Measurements from ENCODE around the gene RALBP1. TPM values are rescaled to one million over a fixed set of nuclear protein-coding genes. Genes with fewer than 3 reads are reported as not detected.
A peak's percentile ranks its signal among the peaks of the same experiment; 100 is the strongest.
"Not testable (repeated sequence)": the region's sequence is repeated elsewhere in the genome, so short reads cannot be mapped to it uniquely, and the experiment has no call there.

Gene RALBP1
- polyA plus RNA-seq (2012; ENCODE audit: low read depth, missing spikeins): 32.9 TPM

GRCh38 chr18:9474983-9475642 is at the start of gene RALBP1:
RALBP1 (plus strand) TSS chr18:9475513; CDS start chr18:9513046, 37,533 bp downstream.
- TF ChIP-seq TAF1 (IDR thresholded peaks at IDR 0.05; ENCODE audit: low read depth, low read length) (peak; percentile 74; the same call in 1 of the 2 replicates), POLR2A (IDR thresholded peaks at IDR 0.05; ENCODE audit: low read depth, low read length) (peak; percentile 86), SPI1 (IDR thresholded peaks at IDR 0.05; ENCODE audit: low read depth, low read length) (no peak), POLR2AphosphoS5 (IDR thresholded peaks at IDR 0.05; ENCODE audit: low read depth, low read length) (peak; percentile 70; the same call in 1 of the 2 replicates), PAX5 (IDR thresholded peaks at IDR 0.05; ENCODE audit: insufficient read depth, low read length, severe bottlenecking) (no peak), POU2F2 (IDR thresholded peaks at IDR 0.05; ENCODE audit: low read depth, low read length) (peak; percentile 60; the same call in 1 of the 2 replicates)
- peak; percentile 97 for DNase-seq (ENCODE audit: insufficient read length, low spot score)
- peak; percentile 100 for FAIRE-seq

GRCh38 chr18:9426753-9427152 is 48.6 kb upstream of the RALBP1 start:
- TF ChIP-seq POLR2A (IDR thresholded peaks at IDR 0.05; ENCODE audit: low read depth, low read length): no peak
- no peak for TF ChIP-seq POU2F2 (IDR thresholded peaks at IDR 0.05; ENCODE audit: low read depth, low read length)
- TF ChIP-seq SPI1 (IDR thresholded peaks at IDR 0.05; ENCODE audit: low read depth, low read length): no peak
- no peak for TF ChIP-seq PAX5 (IDR thresholded peaks at IDR 0.05; ENCODE audit: insufficient read depth, low read length, severe bottlenecking)
- TF ChIP-seq TAF1 (IDR thresholded peaks at IDR 0.05; ENCODE audit: low read depth, low read length): no peak
- TF ChIP-seq POLR2AphosphoS5 (IDR thresholded peaks at IDR 0.05; ENCODE audit: low read depth, low read length): no peak
- FAIRE-seq (no peak), DNase-seq (ENCODE audit: insufficient read length, low spot score) (no peak)

DNA sequence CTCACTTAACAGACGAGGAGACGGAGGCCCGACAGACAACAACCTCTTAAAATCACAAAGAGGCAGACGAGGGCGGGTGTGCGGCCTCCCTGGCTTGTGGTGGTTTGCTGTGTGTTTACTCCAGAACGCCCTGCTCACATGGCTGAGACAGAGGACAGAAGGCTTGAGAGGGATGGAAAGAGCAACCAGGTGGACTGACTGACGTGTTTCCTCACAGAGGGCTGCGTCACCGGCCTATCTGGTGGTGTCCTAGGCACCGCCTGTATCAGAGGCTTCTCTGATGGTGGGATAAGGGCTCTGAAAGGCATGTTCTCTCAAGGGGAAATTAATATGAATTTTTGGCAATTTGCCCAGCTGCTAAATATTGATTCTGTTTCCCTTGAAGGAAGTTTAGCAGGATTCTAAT is 47.0 kb upstream of the RALBP1 start:
- no peak for DNase-seq (ENCODE audit: insufficient read length, low spot score)
- no peak for FAIRE-seq
- TF ChIP-seq POLR2A (IDR thresholded peaks at IDR 0.05; ENCODE audit: low read depth, low read length) (no peak), TAF1 (IDR thresholded peaks at IDR 0.05; ENCODE audit: low read depth, low read length) (no peak), SPI1 (IDR thresholded peaks at IDR 0.05; ENCODE audit: low read depth, low read length) (no peak), POU2F2 (IDR thresholded peaks at IDR 0.05; ENCODE audit: low read depth, low read length) (no peak), POLR2AphosphoS5 (IDR thresholded peaks at IDR 0.05; ENCODE audit: low read depth, low read length) (no peak), PAX5 (IDR thresholded peaks at IDR 0.05; ENCODE audit: insufficient read depth, low read length, severe bottlenecking) (no peak)

GRCh38 chr18:9428862-9429661 is 46.3 kb upstream of the RALBP1 start:
- no peak for TF ChIP-seq TAF1 (IDR thresholded peaks at IDR 0.05; ENCODE audit: low read depth, low read length)
- no peak for TF ChIP-seq SPI1 (IDR thresholded peaks at IDR 0.05; ENCODE audit: low read depth, low read length)
- TF ChIP-seq POLR2AphosphoS5 (IDR thresholded peaks at IDR 0.05; ENCODE audit: low read depth, low read length): no peak
- TF ChIP-seq PAX5 (IDR thresholded peaks at IDR 0.05; ENCODE audit: insufficient read depth, low read length, severe bottlenecking): no peak
- no peak for TF ChIP-seq POU2F2 (IDR thresholded peaks at IDR 0.05; ENCODE audit: low read depth, low read length)
- TF ChIP-seq POLR2A (IDR thresholded peaks at IDR 0.05; ENCODE audit: low read depth, low read length): no peak
- FAIRE-seq (no peak), DNase-seq (ENCODE audit: insufficient read length, low spot score) (no peak)

DNA sequence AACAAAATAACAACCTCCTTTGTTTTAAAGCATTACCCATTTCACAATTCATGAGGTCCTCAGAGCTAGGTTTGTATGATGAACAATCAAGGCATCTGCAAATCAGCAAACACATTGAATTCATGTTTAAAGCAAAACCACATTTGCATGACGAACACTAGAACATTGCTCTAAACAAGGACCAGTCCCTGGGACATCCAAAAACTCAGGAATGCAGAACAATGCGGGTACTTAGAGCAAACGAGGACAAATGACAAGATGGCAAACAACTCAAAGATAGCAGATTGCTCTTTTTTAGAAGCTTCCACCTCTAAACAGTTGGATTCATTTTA is 45.7 kb upstream of the RALBP1 start:
- TF ChIP-seq POU2F2 (IDR thresholded peaks at IDR 0.05; ENCODE audit: low read depth, low read length) (no peak), SPI1 (IDR thresholded peaks at IDR 0.05; ENCODE audit: low read depth, low read length) (no peak), POLR2AphosphoS5 (IDR thresholded peaks at IDR 0.05; ENCODE audit: low read depth, low read length) (no peak), POLR2A (IDR thresholded peaks at IDR 0.05; ENCODE audit: low read depth, low read length) (no peak), TAF1 (IDR thresholded peaks at IDR 0.05; ENCODE audit: low read depth, low read length) (no peak), PAX5 (IDR thresholded peaks at IDR 0.05; ENCODE audit: insufficient read depth, low read length, severe bottlenecking) (no peak)
- no peak for DNase-seq (ENCODE audit: insufficient read length, low spot score)
- FAIRE-seq: no peak

- FAIRE-seq; DNase-seq (ENCODE audit: insufficient read length, low spot score): not testable (repeated sequence)
These were observed 45.0 kb upstream of the RALBP1 start for GRCh38 chr18:9430315-9430714.

DNA sequence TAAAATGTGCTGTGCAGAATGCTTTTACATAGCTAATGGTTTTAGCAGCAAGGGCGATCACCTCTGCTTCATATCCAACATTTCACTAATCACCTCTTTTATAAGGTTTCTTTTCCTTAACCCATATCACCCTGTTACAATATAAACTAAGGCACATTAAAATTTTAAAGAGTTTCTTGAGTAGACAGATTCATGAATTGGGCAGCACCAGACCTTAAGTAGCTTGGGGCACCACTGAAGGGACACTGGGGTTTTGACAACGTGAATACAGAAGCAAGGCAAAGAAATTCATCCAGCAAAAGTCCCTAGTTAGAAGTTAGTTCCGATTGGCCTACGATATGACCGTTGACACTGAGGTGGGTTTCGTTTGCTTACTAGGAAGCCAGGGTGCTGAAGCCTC is 44.0 kb upstream of the RALBP1 start:
- no peak for FAIRE-seq
- DNase-seq (ENCODE audit: insufficient read length, low spot score): no peak

GRCh38 chr18:9433122-9433521 is 42.2 kb upstream of the RALBP1 start:
- not testable (repeated sequence) for FAIRE-seq; DNase-seq (ENCODE audit: insufficient read length, low spot score)
- TF ChIP-seq SPI1 (IDR thresholded peaks at IDR 0.05; ENCODE audit: low read depth, low read length): peak; percentile 63

More for the DNA sequence above, 44.0 kb upstream of the RALBP1 start:
- TF ChIP-seq TAF1 (IDR thresholded peaks at IDR 0.05; ENCODE audit: low read depth, low read length) (no peak), POU2F2 (IDR thresholded peaks at IDR 0.05; ENCODE audit: low read depth, low read length) (no peak)

- FAIRE-seq (peak; percentile 88), DNase-seq (ENCODE audit: insufficient read length, low spot score) (peak; percentile 38)
- TF ChIP-seq TAF1 (IDR thresholded peaks at IDR 0.05; ENCODE audit: low read depth, low read length): no peak
- 0 out of 2 replicates have a peak, but pooled peaks have one; percentile 3 for TF ChIP-seq SPI1 (IDR thresholded peaks at IDR 0.05; ENCODE audit: low read depth, low read length)
- TF ChIP-seq POLR2AphosphoS5 (IDR thresholded peaks at IDR 0.05; ENCODE audit: low read depth, low read length): no peak
- no peak for TF ChIP-seq PAX5 (IDR thresholded peaks at IDR 0.05; ENCODE audit: insufficient read depth, low read length, severe bottlenecking)
These were observed 41.6 kb upstream of the RALBP1 start for GRCh38 chr18:9433671-9434121.

GRCh38 chr18:9434122-9434701 is 41.1 kb upstream of the RALBP1 start:
- FAIRE-seq (peak; percentile 80), DNase-seq (ENCODE audit: insufficient read length, low spot score) (peak; percentile 39)
- no peak for TF ChIP-seq PAX5 (IDR thresholded peaks at IDR 0.05; ENCODE audit: insufficient read depth, low read length, severe bottlenecking)
- TF ChIP-seq SPI1 (IDR thresholded peaks at IDR 0.05; ENCODE audit: low read depth, low read length): 0 out of 2 replicates have a peak, but pooled peaks have one; percentile 32
- no peak for TF ChIP-seq POLR2AphosphoS5 (IDR thresholded peaks at IDR 0.05; ENCODE audit: low read depth, low read length)
- TF ChIP-seq POLR2A (IDR thresholded peaks at IDR 0.05; ENCODE audit: low read depth, low read length): peak; percentile 46; the same call in 1 of the 2 replicates
- TF ChIP-seq POU2F2 (IDR thresholded peaks at IDR 0.05; ENCODE audit: low read depth, low read length): no peak
- TF ChIP-seq TAF1 (IDR thresholded peaks at IDR 0.05; ENCODE audit: low read depth, low read length): 0 out of 2 replicates have a peak, but pooled peaks have one; percentile 36

Data from GM12891 (cell line).